Esophagus squamous epithelium (tissue), 4 donors: Measurements from ENCODE around the gene THOC1.

Experiments
- POLR2A ChIP-seq, 4 donors: fragments of 450-650 bp; IDR thresholded peaks; one replicate each; pipeline ENCODE4 v1.6.1; 2017; ENCODE audit warnings: antibody characterized with exemption in 4 of 4, mild to moderate bottlenecking in 4 of 4, moderate library complexity in 3 of 4
- TF ChIP-seq, protein P1 (sequence below), 6 experiments: fragments of 450-650 bp in 4 of 6; fragments of 200-600 bp in 2 of 6; sonication (generic) in 2 of 6; IDR thresholded peaks; one replicate each; pipeline ENCODE4 v1.5.1; 2016 to 2019; ENCODE audit warnings: antibody characterized with exemption in 6 of 6, mild to moderate bottlenecking in 4 of 6, moderate library complexity in 4 of 6

DNA sequence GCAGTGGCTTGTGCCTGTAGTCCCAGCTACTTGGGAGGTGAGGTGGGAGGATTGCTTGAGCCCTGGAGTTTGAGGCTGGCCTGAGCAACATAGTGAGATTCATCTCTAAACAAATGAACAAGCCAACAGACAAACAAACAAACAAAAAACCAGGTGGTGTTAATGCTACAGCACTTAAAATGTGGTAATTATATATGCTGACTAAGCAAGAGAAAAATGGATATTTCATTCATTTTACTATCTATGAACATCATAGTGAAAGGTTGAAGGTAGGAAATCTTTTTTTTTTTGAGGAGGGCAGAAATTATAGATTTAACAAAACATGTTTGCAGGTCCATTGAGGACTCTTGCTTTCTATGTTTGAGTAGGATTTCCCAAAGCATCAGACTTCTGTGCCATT lies 42.2 kb upstream of the THOC1 start:
- TF ChIP-seq, protein P1, sequence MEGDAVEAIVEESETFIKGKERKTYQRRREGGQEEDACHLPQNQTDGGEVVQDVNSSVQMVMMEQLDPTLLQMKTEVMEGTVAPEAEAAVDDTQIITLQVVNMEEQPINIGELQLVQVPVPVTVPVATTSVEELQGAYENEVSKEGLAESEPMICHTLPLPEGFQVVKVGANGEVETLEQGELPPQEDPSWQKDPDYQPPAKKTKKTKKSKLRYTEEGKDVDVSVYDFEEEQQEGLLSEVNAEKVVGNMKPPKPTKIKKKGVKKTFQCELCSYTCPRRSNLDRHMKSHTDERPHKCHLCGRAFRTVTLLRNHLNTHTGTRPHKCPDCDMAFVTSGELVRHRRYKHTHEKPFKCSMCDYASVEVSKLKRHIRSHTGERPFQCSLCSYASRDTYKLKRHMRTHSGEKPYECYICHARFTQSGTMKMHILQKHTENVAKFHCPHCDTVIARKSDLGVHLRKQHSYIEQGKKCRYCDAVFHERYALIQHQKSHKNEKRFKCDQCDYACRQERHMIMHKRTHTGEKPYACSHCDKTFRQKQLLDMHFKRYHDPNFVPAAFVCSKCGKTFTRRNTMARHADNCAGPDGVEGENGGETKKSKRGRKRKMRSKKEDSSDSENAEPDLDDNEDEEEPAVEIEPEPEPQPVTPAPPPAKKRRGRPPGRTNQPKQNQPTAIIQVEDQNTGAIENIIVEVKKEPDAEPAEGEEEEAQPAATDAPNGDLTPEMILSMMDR (IDR thresholded peaks at IDR 0.05) = no peak
- TF ChIP-seq POLR2A (IDR thresholded peaks at IDR 0.05) = no peak
